H1 (cell line): ENCODE data around the gene ASGR1. TPM values are rescaled to one million over a fixed set of nuclear protein-coding genes. Genes with fewer than 3 reads are reported as not detected.

Source experiments
- EP300 ChIP-seq, 2 experiments: IDR thresholded peaks; 1 replicate in 1 of 2; 2 replicates in 1 of 2; pipeline ENCODE4 v1.6.1; 2011 to 2012; ENCODE audit warnings: low read depth in 2 of 2, low read length in 2 of 2, mild to moderate bottlenecking in 2 of 2, borderline replicate concordance in 1 of 2, inconsistent platforms in 1 of 2, moderate library complexity in 1 of 2
- TAF1 ChIP-seq: IDR thresholded peaks from 2 replicates; pipeline ENCODE4 v1.6.1; 2011; ENCODE audit warnings: mild to moderate bottlenecking, low read depth, low read length
- microRNA counts: library from miRNA; unstranded; fragments of <30 nt; microRNA quantifications from one replicate; lab custom pipeline; 2015
- microRNA-seq, 2 experiments: library from miRNA; unstranded; fragments of <30 nt; microRNA quantifications; one replicate each; pipeline versions ENCODE4 to v1.2.0, GENCODE V29; 2016 to 2020; ENCODE audit warnings: borderline microRNAs expressed in 2 of 2, borderline number of aligned reads in 2 of 2, borderline replicate concordance in 1 of 2
- polyA plus RNA-seq, 7 experiments: library from polyadenylated mRNA; depleted of rRNA in 3 of 7; stranded (reverse) in 5 of 7; unstranded in 2 of 7; fragments of >200 nt in 5 of 7; fragments of 200-250 nt in 2 of 7; gene quantifications; 1 replicate in 5 of 7; 2 replicates in 1 of 7; 4 replicates in 1 of 7; pipeline versions ENCODE4 v1.2.1 to v1.2.3, GENCODE V29; 2011 to 2013; ENCODE audit warnings: missing spikeins in 2 of 7, mixed read lengths in 2 of 7
- small RNA-seq: library from polyadenylated mRNA; stranded (forward); fragments of <200 nt; extraction: miRNeasy Mini kit (QIAGEN cat#:217004); gene quantifications from one replicate; pipeline ENCODE3, GENCODE V24; 2013; ENCODE audit not compliant: insufficient read depth
- total RNA-seq: library from RNA; stranded (reverse); fragmentation: NEBNext Ultra II Directional; extraction: Animal tissue kit (Norgen Biotek cat#: 25700); gene quantifications from 2 replicates; pipeline ENCODE4 v1.2.1, GENCODE V29; 2021

Gene ASGR1
- total and polyA plus RNA-seq, 2 of the 8 experiments (the other 6 are each of a cell fraction or from before 2014, with no cell fraction given), result 10.8 to 14.5 TPM

DNA sequence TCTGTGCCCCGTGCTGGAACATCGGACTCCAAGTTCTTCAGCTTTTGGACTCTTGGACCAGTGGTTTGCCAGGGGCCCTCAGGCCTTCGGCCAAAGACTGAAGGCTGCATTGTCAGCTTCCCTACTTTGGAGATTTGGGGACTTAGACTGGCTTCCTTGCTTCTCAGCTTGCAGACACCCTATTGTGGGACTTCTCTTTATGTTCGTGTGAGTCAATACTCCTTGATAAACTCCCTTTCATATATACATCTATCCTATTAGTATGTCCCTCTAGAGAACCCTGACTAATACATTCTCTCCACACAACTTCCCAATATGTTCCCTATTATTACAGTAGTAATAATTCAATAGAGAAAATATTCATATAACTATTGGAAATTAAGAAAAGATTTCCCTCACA is 55.3 kb downstream of the ASGR1 start (continued):
- TF ChIP-seq EP300 (IDR thresholded peaks at IDR 0.05; ENCODE audit: borderline replicate concordance in 1 of 2, low read depth in 2 of 2, low read length in 2 of 2) (no peak), TAF1 (no peak)
- TF ChIP-seq, all 59 proteins: peak for 0

MicroRNAs encoded within 50 kb of the gene (microRNA counts, 767-probe panel; counts per million panel counts)
- microRNA hsa-miR-324-3p (lab: Ali Mortazavi, UCI) (879 counts per million, percentile 95 among the panel's probes with 10 or more counts), microRNA hsa-miR-324-5p (lab: Ali Mortazavi, UCI) (879 counts per million, percentile 95 among the panel's probes with 10 or more counts)

Small RNA genes within 50 kb of the gene (microRNA-seq; reads per million reads assigned to microRNA genes)
- 193 to 243 reads per million in 2 experiments for gene MIR324

Small RNA genes within 50 kb of the gene (small RNA-seq; reads per million reads assigned to genes)
- gene AC120057.4 (not detected), gene MIR324 (59.5 reads per million, percentile 97 among the genes with 10 or more reads in this experiment)

Other genes with a start within 250 kb of the ASGR1 start
- 1.4 and 2.0 TPM in 2 replicates for gene ALOX12, start 183.3 kb downstream of the ASGR1 start, total RNA-seq
- gene ALOX12, start 183.3 kb downstream of the ASGR1 start, polyA plus RNA-seq (2011; rRNA removed), result 1.3 and 1.4 TPM in 2 replicates
- 149 and 159 TPM in 2 replicates for gene RNASEK, start 166.7 kb downstream of the ASGR1 start, total RNA-seq
- 133 and 147 TPM in 2 replicates for gene RNASEK, start 166.7 kb downstream of the ASGR1 start, polyA plus RNA-seq (2011; rRNA removed)
- gene BCL6B, start 156.3 kb downstream of the ASGR1 start, total RNA-seq, result 7.4 and 8.7 TPM in 2 replicates
- 6.6 and 7.0 TPM in 2 replicates for gene BCL6B, start 156.3 kb downstream of the ASGR1 start, polyA plus RNA-seq (2011; rRNA removed)
- 4.7 and 5.8 TPM in 2 replicates for gene SLC16A13, start 143.4 kb downstream of the ASGR1 start, total RNA-seq
- gene SLC16A13, start 143.4 kb downstream of the ASGR1 start, polyA plus RNA-seq (2011; rRNA removed), result 5.4 and 7.7 TPM in 2 replicates
- 0.35 and 0.67 TPM in 2 replicates for gene SLC16A11, start 135.3 kb downstream of the ASGR1 start, total RNA-seq
- 0.39 and 0.85 TPM in 2 replicates for gene SLC16A11, start 135.3 kb downstream of the ASGR1 start, polyA plus RNA-seq (2011; rRNA removed)
- not detected in 2 replicates for gene CLEC10A, start 99.1 kb downstream of the ASGR1 start, total RNA-seq
- 0.17 TPM in 1 of 2 replicates, not detected in the other for gene CLEC10A, start 99.1 kb downstream of the ASGR1 start, polyA plus RNA-seq (2011; rRNA removed)
- not detected in 2 replicates for gene ASGR2, start 64.5 kb downstream of the ASGR1 start, total RNA-seq
- 0.61 and 0.91 TPM in 2 replicates for gene ASGR2, start 64.5 kb downstream of the ASGR1 start, polyA plus RNA-seq (2011; rRNA removed)
- 43.1 and 45.9 TPM in 2 replicates for gene DLG4, start 40.5 kb upstream of the ASGR1 start, total RNA-seq
- 18.9 and 35.2 TPM in 2 replicates for gene DLG4, start 40.5 kb upstream of the ASGR1 start, polyA plus RNA-seq (2011; rRNA removed)
- gene ACADVL, start 40.6 kb upstream of the ASGR1 start, total RNA-seq, result 169 and 181 TPM in 2 replicates
- 231 and 317 TPM in 2 replicates for gene ACADVL, start 40.6 kb upstream of the ASGR1 start, polyA plus RNA-seq (2011; rRNA removed)
- 59.3 and 59.6 TPM in 2 replicates for gene DVL2, start 55.1 kb upstream of the ASGR1 start, total RNA-seq
- 19.0 and 29.7 TPM in 2 replicates for gene DVL2, start 55.1 kb upstream of the ASGR1 start, polyA plus RNA-seq (2011; rRNA removed)
- gene PHF23, start 60.1 kb upstream of the ASGR1 start, total RNA-seq, result 62.8 and 65.1 TPM in 2 replicates
- 46.5 and 47.5 TPM in 2 replicates for gene PHF23, start 60.1 kb upstream of the ASGR1 start, polyA plus RNA-seq (2011; rRNA removed)
- 252 and 265 TPM in 2 replicates for gene GABARAP, start 63.1 kb upstream of the ASGR1 start, total RNA-seq
- gene GABARAP, start 63.1 kb upstream of the ASGR1 start, polyA plus RNA-seq (2011; rRNA removed), result 351 and 581 TPM in 2 replicates
- 120 and 123 TPM in 2 replicates for gene CTDNEP1, start 72.4 kb upstream of the ASGR1 start, total RNA-seq
- 106 and 114 TPM in 2 replicates for gene CTDNEP1, start 72.4 kb upstream of the ASGR1 start, polyA plus RNA-seq (2011; rRNA removed)
- 75.4 and 78.1 TPM in 2 replicates for gene ELP5, start 72.8 kb upstream of the ASGR1 start, total RNA-seq
- gene ELP5, start 72.8 kb upstream of the ASGR1 start, polyA plus RNA-seq (2011; rRNA removed), result 107 and 117 TPM in 2 replicates
- gene CLDN7, start 83.1 kb upstream of the ASGR1 start, total RNA-seq, result 119 and 129 TPM in 2 replicates
- 118 and 196 TPM in 2 replicates for gene CLDN7, start 83.1 kb upstream of the ASGR1 start, polyA plus RNA-seq (2011; rRNA removed)
- gene SLC2A4, start 102.3 kb upstream of the ASGR1 start, total RNA-seq, result 5.7 and 6.4 TPM in 2 replicates
- 6.9 and 10.6 TPM in 2 replicates for gene SLC2A4, start 102.3 kb upstream of the ASGR1 start, polyA plus RNA-seq (2011; rRNA removed)
- gene YBX2, start 115.3 kb upstream of the ASGR1 start, total RNA-seq, result 27.6 and 30.5 TPM in 2 replicates
- 19.2 and 35.5 TPM in 2 replicates for gene YBX2, start 115.3 kb upstream of the ASGR1 start, polyA plus RNA-seq (2011; rRNA removed)
- 1,158 and 1,172 TPM in 2 replicates for gene EIF5A, start 128.3 kb upstream of the ASGR1 start, total RNA-seq
- gene EIF5A, start 128.3 kb upstream of the ASGR1 start, polyA plus RNA-seq (2011; rRNA removed), result 717 and 962 TPM in 2 replicates
- 67.0 and 74.8 TPM in 2 replicates for gene GPS2, start 136.0 kb upstream of the ASGR1 start, total RNA-seq
- gene GPS2, start 136.0 kb upstream of the ASGR1 start, polyA plus RNA-seq (2011; rRNA removed), result 152 and 203 TPM in 2 replicates
- gene NEURL4, start 150.0 kb upstream of the ASGR1 start, total RNA-seq, result 46.8 and 55.4 TPM in 2 replicates
- 29.6 and 39.9 TPM in 2 replicates for gene NEURL4, start 150.0 kb upstream of the ASGR1 start, polyA plus RNA-seq (2011; rRNA removed)
- gene ACAP1, start 157.2 kb upstream of the ASGR1 start, total RNA-seq, result 45.1 and 49.2 TPM in 2 replicates
- 11.9 and 18.0 TPM in 2 replicates for gene ACAP1, start 157.2 kb upstream of the ASGR1 start, polyA plus RNA-seq (2011; rRNA removed)
- 8.7 and 9.2 TPM in 2 replicates for gene KCTD11, start 172.8 kb upstream of the ASGR1 start, total RNA-seq
- 8.6 and 11.7 TPM in 2 replicates for gene KCTD11, start 172.8 kb upstream of the ASGR1 start, polyA plus RNA-seq (2011; rRNA removed)
- 0.38 TPM in 1 of 2 replicates, not detected in the other for gene TMEM95, start 175.8 kb upstream of the ASGR1 start, total RNA-seq
- not detected in 2 replicates for gene TMEM95, start 175.8 kb upstream of the ASGR1 start, polyA plus RNA-seq (2011; rRNA removed)
- 7.6 and 8.7 TPM in 2 replicates for gene TNK1, start 201.7 kb upstream of the ASGR1 start, total RNA-seq
- 9.5 and 13.4 TPM in 2 replicates for gene TNK1, start 201.7 kb upstream of the ASGR1 start, polyA plus RNA-seq (2011; rRNA removed)
- 35.7 and 38.7 TPM in 2 replicates for gene PLSCR3, start 215.2 kb upstream of the ASGR1 start, total RNA-seq
- 36.1 and 69.0 TPM in 2 replicates for gene PLSCR3, start 215.2 kb upstream of the ASGR1 start, polyA plus RNA-seq (2011; rRNA removed)
- gene TMEM256, start 224.7 kb upstream of the ASGR1 start, total RNA-seq, result 97.0 and 104 TPM in 2 replicates
- 350 and 405 TPM in 2 replicates for gene TMEM256, start 224.7 kb upstream of the ASGR1 start, polyA plus RNA-seq (2011; rRNA removed)
- 62.6 and 62.8 TPM in 2 replicates for gene NLGN2, start 228.5 kb upstream of the ASGR1 start, total RNA-seq
- gene NLGN2, start 228.5 kb upstream of the ASGR1 start, polyA plus RNA-seq (2011; rRNA removed), result 21.2 and 45.6 TPM in 2 replicates
- gene SPEM1, start 241.0 kb upstream of the ASGR1 start, total RNA-seq, result not detected in 2 replicates
- gene SPEM1, start 241.0 kb upstream of the ASGR1 start, polyA plus RNA-seq (2011; rRNA removed), result 0.09 TPM in 1 of 2 replicates, not detected in the other
- not detected in 2 replicates for gene SPEM2, start 246.2 kb upstream of the ASGR1 start, total RNA-seq
- gene SPEM2, start 246.2 kb upstream of the ASGR1 start, polyA plus RNA-seq (2011; rRNA removed), result 0.03 and 0.17 TPM in 2 replicates
- gene SPEM3, start 249.5 kb upstream of the ASGR1 start, total RNA-seq, result not detected in 2 replicates
- gene SPEM3, start 249.5 kb upstream of the ASGR1 start, polyA plus RNA-seq (2011; rRNA removed), result 0.02 TPM in 1 of 2 replicates, not detected in the other